G401.6 (cell line): ENCODE data around the gene CIITA.

ENCODE experiments used
- FAIRE-seq: peaks from 2 replicates; lab custom pipeline; 2012; peaks lifted over from hg19 to GRCh38; lab: Jason Lieb, UNC

The CIITA gene

DNA sequence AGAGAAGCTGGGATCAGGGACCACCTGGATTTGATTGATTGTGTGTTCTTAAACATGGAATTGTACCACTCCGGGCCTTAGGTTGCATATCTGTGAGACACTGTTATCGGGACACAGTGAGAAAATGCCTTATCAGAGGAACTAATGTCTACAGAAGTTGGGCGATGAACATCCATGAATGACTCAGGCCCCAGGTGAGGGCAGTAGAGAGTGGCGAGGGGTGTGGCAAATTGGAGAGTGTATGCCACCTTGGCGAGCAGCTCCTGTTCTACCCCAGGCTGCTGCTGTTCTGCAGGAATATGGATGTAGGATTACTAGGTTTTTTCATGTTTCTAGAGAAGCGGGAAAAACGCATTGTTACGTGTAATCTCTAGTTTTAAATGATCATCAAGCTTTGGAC lies 106.2 kb downstream of the CIITA start:
- no peak for FAIRE-seq

DNA sequence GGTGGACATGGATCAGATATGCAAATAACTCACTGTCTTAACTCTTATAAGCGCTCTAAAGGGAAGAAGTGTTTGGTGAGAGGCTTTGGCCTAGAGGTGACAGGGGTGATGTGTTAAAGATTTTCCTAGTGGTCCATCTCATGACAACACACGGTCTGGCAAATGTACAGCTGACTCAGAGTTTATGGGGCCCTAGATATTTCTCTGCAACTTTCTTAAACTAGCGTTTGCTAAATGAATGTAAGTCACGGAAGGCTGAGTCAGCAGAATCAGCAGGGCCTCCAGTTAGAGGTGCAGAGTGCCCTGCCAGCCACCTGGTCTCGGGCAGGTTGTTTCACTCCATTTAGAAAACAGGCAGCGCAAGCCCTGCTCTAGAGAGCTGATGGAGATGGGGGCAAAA lies 107.5 kb downstream of the CIITA start:
- no peak for FAIRE-seq
